HEK293T (cell line): ENCODE data around the gene CLEC16A.
"Not testable (repeated sequence)": the region's sequence is repeated elsewhere in the genome, so short reads cannot be mapped to it uniquely, and the experiment has no call there.

Experiments used
- CTCF ChIA-PET: fragments of 350-600 bp; formaldehyde crosslinking; extraction: SDS; loops from one replicate; lab custom pipeline; 2021; ENCODE audit warnings: antibody characterized with exemption, inconsistent platforms; lab: Yijun Ruan, JAX
- POLR2A ChIA-PET: fragments of 350-600 bp; formaldehyde crosslinking; extraction: SDS; loops from one replicate; lab custom pipeline; 2020; ENCODE audit warnings: antibody characterized with exemption, inconsistent platforms; lab: Yijun Ruan, JAX
- DNase-seq: peaks from one replicate; pipeline ENCODE4 v3.0.0; 2012; ENCODE audit warnings: mixed read lengths; ENCODE audit errors: extremely low spot score
- ARNT ChIP-seq: fragments of 450-650 bp; IDR thresholded peaks from 2 replicates; pipeline ENCODE4 v1.6.1; 2017; ENCODE audit warnings: mild to moderate bottlenecking
- BHLHE40 ChIP-seq: fragments of 450-650 bp; IDR thresholded peaks from 2 replicates; pipeline ENCODE4 v1.6.1; 2016; ENCODE audit warnings: mild to moderate bottlenecking, moderate library complexity, borderline replicate concordance
- CTBP1 ChIP-seq: fragments of 450-650 bp; IDR thresholded peaks from 2 replicates; pipeline ENCODE4 v1.6.1; 2016; ENCODE audit warnings: borderline replicate concordance
- ELF4 ChIP-seq: fragments of 450-650 bp; IDR thresholded peaks from 2 replicates; pipeline ENCODE4 v1.6.1; 2017; ENCODE audit warnings: antibody characterized with exemption
- FOXA1 ChIP-seq: fragments of 450-650 bp; IDR thresholded peaks from 2 replicates; pipeline ENCODE4 v1.6.1; 2016; ENCODE audit warnings: mild to moderate bottlenecking
- FOXK2 ChIP-seq: fragments of 450-650 bp; IDR thresholded peaks from 2 replicates; pipeline ENCODE4 v1.6.1; 2016; ENCODE audit warnings: mild to moderate bottlenecking
- FOXM1 ChIP-seq: fragments of 450-650 bp; IDR thresholded peaks from 2 replicates; pipeline ENCODE4 v1.6.1; 2017; ENCODE audit warnings: mild to moderate bottlenecking, borderline replicate concordance
- HDGF ChIP-seq: fragments of 450-650 bp; IDR thresholded peaks from 2 replicates; pipeline ENCODE4 v1.6.1; 2017; ENCODE audit warnings: antibody characterized with exemption, borderline replicate concordance
- L3MBTL2 ChIP-seq: fragments of 450-650 bp; conservative IDR thresholded peaks from 2 replicates; pipeline ENCODE4 v1.6.1; 2016; ENCODE audit warnings: mild to moderate bottlenecking
- LEF1 ChIP-seq: fragments of 450-650 bp; IDR thresholded peaks from 2 replicates; pipeline ENCODE4 v1.6.1; 2017; ENCODE audit warnings: mild to moderate bottlenecking, borderline replicate concordance
- NFRKB ChIP-seq: fragments of 450-650 bp; IDR thresholded peaks from 2 replicates; pipeline ENCODE4 v1.6.1; 2016; ENCODE audit warnings: mild to moderate bottlenecking, moderate library complexity
- SP1 ChIP-seq: fragments of 450-650 bp; IDR thresholded peaks from 2 replicates; pipeline ENCODE4 v1.6.1; 2017
- SUZ12 ChIP-seq: fragments of 450-650 bp; IDR thresholded peaks from 2 replicates; pipeline ENCODE4 v1.6.1; 2016; ENCODE audit warnings: mild to moderate bottlenecking
- TARDBP ChIP-seq: fragments of 450-650 bp; IDR thresholded peaks from 2 replicates; pipeline ENCODE4 v1.6.1; 2016
- ZNF384 ChIP-seq: fragments of 450-650 bp; IDR thresholded peaks from 2 replicates; pipeline ENCODE4 v1.6.1; 2016
- TF ChIP-seq, protein P1 (sequence below): fragments of 450-650 bp; IDR thresholded peaks from 2 replicates; pipeline ENCODE4 v1.6.1; 2016

The CLEC16A gene

DNA sequence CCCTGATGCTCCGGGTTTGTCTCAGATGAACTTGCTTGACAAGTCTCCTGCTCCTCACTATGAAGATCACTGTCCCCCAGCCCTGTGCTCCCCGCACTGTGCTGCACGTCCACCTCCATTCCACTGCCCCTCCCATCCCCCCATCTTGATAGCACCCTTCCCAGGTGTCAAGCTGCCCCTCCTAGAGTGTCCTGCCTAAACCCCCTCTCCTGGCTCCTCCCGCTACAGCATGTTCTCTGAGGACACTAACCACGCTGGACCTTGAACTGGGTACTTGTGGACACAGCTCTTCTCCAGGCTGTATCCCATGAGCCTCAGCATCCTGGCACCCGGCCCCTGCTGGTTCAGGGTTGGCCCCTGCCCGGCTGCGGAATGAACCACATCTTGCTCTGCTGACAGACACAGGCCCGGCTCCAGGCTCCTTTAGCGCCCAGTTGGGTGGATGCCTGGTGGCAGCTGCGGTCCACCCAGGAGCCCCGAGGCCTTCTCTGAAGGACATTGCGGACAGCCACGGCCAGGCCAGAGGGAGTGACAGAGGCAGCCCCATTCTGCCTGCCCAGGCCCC, 20.6 kb upstream of the CLEC16A start:
- CTCF ChIA-PET, result no interaction called here
- no peak for TF ChIP-seq ELF4
- TF ChIP-seq L3MBTL2, result no peak
- TF ChIP-seq HDGF, result no peak
- no peak for TF ChIP-seq NFRKB
- no peak for TF ChIP-seq TARDBP
- TF ChIP-seq CTBP1, result no peak
- TF ChIP-seq FOXK2, result no peak
- TF ChIP-seq SP1, result no peak
- no peak for TF ChIP-seq FOXA1
- TF ChIP-seq, protein P1, sequence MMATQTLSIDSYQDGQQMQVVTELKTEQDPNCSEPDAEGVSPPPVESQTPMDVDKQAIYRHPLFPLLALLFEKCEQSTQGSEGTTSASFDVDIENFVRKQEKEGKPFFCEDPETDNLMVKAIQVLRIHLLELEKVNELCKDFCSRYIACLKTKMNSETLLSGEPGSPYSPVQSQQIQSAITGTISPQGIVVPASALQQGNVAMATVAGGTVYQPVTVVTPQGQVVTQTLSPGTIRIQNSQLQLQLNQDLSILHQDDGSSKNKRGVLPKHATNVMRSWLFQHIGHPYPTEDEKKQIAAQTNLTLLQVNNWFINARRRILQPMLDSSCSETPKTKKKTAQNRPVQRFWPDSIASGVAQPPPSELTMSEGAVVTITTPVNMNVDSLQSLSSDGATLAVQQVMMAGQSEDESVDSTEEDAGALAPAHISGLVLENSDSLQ, result no peak
- no peak for TF ChIP-seq ARNT
- no peak for TF ChIP-seq LEF1
- TF ChIP-seq BHLHE40, result no peak
- TF ChIP-seq SUZ12, result no peak
- DNase-seq, result no peak
- POLR2A ChIA-PET, result interaction anchor here (1.5 kb wide), 1 partner anchor 19 kb away, joined by 3 read pairs; the partner anchor contains the start of gene DEXI

DNA sequence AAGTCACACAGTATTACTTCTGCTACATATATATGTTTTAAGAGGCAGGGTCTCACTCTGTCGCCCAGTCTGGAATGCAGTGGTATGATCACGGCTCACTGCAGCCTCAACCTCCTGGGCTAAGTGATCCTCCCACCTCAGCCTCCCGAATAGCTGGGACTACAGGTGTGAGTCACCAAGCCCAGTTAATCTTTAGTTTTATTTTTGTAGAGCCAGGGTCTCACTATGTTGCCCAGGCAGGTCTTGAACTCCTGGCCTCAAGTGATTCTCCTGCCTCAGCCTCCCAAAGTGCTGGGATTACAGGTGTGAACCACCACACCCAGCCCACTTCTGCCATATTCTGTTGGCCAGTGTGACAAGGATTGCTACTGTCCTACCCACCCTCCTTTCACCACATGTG, 19.1 kb upstream of the CLEC16A start:
- DNase-seq, POLR2A ChIA-PET: not testable (repeated sequence)
- CTCF ChIA-PET, result interaction anchor here (0.6 kb wide), 1 partner anchor 350 kb away, joined by 3 read pairs; no protein-coding TSS in a partner anchor

DNA sequence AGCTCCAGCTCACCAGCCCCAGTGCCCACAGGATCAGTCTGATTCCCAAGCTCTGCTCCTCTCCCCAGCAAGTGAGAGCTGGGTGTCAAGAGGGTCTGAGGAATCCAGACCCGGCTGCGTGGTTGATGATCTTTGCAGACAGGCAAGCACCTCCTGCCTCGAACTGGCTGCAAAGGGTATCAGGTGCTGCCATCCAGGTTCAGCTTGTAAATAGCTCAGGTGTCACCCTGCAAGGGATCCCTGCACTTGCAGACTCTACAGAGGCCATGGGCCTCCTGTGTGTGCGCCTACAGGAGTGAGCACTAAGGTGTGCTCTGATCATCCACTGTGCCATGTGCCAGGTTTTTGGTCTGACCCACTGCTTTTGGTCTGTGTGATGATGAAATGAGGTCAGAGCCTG, 18.3 kb upstream of the CLEC16A start:
- POLR2A ChIA-PET, result no interaction called here
- DNase-seq, result no peak
- TF ChIP-seq SP1 (no peak), ARNT (no peak), LEF1 (no peak), ELF4 (no peak), FOXA1 (no peak), HDGF (no peak), NFRKB (no peak), FOXK2 (no peak), ZNF384 (no peak), SUZ12 (no peak), L3MBTL2 (no peak), TARDBP (no peak), FOXM1 (no peak)
- TF ChIP-seq, protein P1, result no peak
- CTCF ChIA-PET, result interaction anchor here (0.6 kb wide), 1 partner anchor 349 kb away, joined by 3 read pairs; no protein-coding TSS in a partner anchor

DNA sequence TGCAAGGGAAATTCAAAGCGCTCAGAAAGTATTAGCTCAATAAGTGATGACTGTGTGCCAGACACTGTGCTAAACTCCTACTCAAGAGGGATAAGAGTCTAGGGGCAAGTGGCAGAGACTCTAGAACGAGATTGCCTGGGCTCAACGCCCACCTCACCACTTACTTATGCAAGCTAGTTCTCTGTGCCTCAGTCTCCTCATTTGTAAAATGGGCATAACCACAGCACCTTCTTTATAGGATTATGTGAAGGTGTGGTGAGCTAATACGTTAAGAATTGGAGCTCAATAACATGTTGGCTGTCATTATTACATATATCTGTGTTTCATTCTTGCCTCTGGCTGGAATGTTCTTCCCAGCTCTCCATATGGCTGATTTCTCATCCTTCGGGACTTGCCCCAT, 17.5 kb upstream of the CLEC16A start:
- no peak for TF ChIP-seq ELF4
- TF ChIP-seq BHLHE40, result no peak
- no peak for TF ChIP-seq LEF1
- ChIA-PET CTCF (no interaction called here), POLR2A (no interaction called here)
- no peak for DNase-seq

DNA sequence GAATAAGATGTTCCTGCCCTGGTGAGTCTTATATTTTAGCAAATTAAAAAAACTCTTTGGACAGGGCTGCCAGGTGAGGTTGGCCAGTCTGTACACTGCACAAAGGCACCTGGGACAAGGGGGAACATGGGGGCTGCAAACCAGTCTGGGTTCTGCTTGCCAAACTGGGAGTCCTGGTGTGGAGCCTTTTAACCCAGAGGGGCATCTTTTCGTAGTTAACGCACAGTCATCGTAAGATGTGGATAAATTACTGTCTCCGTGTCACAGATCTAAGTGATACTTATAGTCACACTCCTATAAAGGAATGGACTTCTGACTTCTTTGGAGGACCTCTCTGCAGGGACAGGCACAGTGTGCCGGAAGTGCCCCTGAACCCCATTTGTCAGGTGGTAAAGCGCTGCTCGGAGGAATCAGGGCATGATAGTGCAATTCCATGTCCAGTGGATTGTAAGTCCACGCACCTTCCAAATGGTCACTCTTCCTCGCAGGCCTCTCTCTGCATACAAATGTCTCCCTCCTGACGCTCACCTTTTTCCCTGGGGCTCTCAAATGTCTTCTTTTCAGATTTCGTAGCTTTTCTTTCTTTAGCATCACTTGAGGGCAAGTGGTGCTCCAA, 16.8 kb upstream of the CLEC16A start:
- no peak for TF ChIP-seq TARDBP
- no peak for DNase-seq
- CTCF ChIA-PET, result no interaction called here
- POLR2A ChIA-PET, result no interaction called here

DNA sequence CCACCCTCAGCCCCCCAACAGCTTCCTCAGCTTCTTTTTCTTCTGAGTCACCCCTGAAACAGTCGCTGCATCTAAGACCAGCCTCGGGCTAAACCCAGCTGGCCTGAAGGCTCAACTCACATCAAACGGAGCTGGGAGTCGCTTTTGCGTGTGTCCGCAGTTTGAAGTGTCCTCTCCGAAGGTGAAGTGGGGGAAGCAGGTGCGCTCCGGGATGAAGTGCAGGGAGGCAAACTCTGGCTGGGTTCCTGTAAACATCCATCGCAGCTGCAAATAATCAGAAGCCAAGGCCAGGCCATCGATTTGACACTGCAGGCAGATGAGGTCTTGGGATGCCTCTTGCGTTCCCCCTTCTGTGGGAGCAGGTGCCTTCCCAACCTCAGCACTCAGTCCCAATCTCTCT, 15.3 kb upstream of the CLEC16A start:
- DNase-seq, POLR2A ChIA-PET, CTCF ChIA-PET: not testable (repeated sequence)

DNA sequence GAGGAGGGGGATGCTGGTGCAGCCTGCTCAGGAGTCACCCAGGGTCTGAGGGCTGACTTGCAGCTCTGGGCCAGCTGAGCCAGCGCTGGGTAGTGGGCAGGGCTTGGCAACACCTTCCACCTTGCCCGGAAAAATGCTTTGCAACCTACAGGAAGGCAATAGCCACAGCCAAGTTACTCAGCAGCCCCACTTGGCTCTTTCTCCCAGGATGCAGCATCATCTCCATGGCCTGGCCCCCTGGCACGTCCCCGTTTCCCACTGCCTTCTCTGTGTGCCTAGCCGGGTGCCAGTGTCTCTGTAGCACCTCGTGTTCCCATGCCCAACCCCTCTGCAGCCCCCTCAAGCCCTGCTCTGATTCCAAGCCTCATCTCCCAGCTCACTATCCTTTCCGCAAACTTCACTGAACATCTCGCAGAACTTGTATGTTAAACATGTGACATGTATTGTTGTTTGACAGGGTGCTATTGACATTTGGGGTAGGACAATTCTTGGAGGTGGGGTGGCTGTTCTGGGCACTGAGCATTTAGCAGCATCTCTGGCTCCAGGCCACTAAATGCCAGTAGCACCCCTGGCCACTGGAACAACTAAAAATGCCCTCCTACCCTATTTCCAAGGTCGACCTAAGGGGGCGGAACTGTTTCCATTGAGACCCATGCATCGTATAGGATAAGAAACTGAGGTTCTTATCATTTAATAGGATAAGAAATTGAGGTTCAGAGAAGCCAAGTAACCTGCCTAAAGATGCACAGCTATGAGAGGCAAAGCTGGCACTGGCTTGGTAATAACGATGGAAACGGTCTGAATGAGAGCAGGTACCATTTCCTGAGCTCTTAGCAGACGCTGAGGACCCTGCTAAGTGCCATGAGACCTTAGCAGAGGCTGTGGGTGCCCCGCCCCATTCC, 14.3 kb upstream of the CLEC16A start:
- DNase-seq, result no peak
- TF ChIP-seq SUZ12 (no peak), FOXM1 (no peak), FOXK2 (no peak), ELF4 (no peak), BHLHE40 (no peak), HDGF (no peak), FOXA1 (no peak)
- ChIA-PET POLR2A (interaction anchor here (1.7 kb wide), 1 partner anchor 12 kb away, joined by 4 read pairs; the partner anchor contains the start of gene DEXI), CTCF (interaction anchor here (0.6 to 2.0 kb wide), 2 partner anchors 11 to 80 kb away, joined by 4 to 8 read pairs; no protein-coding TSS in a partner anchor)
